ENCODE measurements around the gene SAMD11. TPM values are rescaled to one million over a fixed set of nuclear protein-coding genes. Genes with fewer than 3 reads are reported as not detected.

SAMD11 gene
- total and polyA plus RNA-seq, 2 of the 8 experiments (the other 6 are each of a cell fraction or from before 2014, with no cell fraction given), result 0.18 to 0.30 TPM

- TF ChIP-seq BRCA1 (IDR thresholded peaks at IDR 0.05; ENCODE audit: low read depth, low read length), result no peak
- no peak for TF ChIP-seq EP300 (IDR thresholded peaks at IDR 0.05; ENCODE audit: borderline replicate concordance in 1 of 2, low read depth in 2 of 2, low read length in 2 of 2)
- no peak for TF ChIP-seq NRF1 (IDR thresholded peaks at IDR 0.05; ENCODE audit: low read depth, low read length)
These were observed 57.8 kb downstream of the SAMD11 start (continued) for GRCh38 chr1:981491-981954.
